Measurements from ENCODE around the gene KRT31.
A peak's percentile ranks its signal among the peaks of the same experiment; 100 is the strongest.
"Not testable (repeated sequence)": the region's sequence is repeated elsewhere in the genome, so short reads cannot be mapped to it uniquely, and the experiment has no call there.

KRT31 gene

DNA sequence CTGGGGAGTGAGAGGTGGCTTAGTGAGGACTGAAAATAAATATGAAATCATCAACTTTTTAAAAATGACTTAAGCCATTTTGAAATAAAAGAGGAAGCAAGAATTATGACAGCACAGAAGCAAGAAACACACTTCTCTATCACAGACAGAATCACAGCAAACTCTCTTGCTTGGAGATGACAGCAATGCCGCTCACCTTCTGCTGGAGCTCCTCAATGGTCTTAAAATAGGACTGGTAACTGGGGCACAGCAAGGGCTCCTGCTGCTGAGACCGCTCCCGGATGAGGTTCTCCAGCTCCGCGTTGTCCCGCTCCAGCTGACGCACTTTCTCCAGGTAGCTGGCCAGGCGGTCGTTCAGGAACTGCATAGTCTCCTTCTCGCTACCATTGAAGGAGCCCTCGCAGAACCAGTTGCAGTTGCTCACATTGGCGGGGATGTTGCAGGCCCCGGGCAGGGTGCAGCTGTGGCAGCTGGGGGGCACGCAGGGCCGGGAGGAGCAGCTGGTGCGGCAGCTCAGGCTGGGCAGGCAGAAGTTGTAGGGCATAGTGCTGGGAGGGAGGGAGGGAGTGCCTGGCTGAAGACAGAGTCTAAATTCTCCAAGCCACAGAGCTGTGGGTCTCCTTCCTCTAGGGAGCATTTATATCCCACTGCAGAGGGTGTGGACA lies at the start of gene KRT31:
Gene KRT31 (minus strand): TSS at position 613 of the 665 bp plus-strand sequence. CDS start 69 bp downstream, at position 544.
- DNase-seq, result peak; percentile 24 to 70 (median 62)

DNA sequence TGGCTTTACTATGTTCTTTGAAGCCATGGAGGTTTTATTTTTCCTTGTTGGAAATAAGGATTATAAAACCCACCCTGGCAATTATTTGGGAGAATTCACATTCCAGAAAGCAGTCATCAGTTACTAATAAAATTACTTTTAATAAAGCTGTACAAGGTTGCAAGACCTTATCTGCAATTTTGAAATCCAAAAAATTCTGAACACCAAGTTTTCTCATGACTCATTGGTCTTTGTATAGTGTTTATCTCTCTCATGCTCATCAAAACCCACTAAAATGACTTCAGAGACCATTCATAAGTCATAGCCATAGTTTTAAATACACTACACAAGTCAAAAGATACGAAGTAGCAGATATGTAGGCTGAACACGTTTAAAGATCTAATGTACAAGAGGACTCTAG lies 49.4 kb upstream of the KRT31 start:
- DNase-seq, result peak in 2 of 3 donors; percentile 23 to 27

GRCh38 chr17:41444640-41445039 lies 47.2 kb upstream of the KRT31 start:
- no peak for DNase-seq

GRCh38 chr17:41444186-41444585 lies 46.8 kb upstream of the KRT31 start:
- peak in 1 of 3 donors; percentile 12 for DNase-seq

DNA sequence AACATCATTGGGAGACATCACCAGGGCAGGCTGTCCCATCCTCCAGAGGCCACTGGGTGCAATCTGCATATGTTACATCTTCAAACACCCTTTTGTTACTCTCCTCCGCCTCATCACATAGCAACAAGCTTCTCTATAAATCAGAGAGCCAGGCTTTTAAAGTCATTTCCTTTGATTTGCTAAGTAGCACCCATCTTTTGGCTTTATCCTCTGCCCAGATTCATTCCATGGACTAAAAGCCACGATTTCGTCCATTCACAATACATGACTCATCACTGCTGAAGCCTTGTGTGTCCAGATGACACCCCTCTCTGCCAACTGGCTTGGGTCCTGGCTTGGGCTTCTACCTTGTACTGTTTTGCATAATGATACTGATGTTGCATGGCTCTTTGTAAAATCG lies 45.3 kb upstream of the KRT31 start:
- DNase-seq, result peak in 1 of 3 donors; percentile 6

DNA sequence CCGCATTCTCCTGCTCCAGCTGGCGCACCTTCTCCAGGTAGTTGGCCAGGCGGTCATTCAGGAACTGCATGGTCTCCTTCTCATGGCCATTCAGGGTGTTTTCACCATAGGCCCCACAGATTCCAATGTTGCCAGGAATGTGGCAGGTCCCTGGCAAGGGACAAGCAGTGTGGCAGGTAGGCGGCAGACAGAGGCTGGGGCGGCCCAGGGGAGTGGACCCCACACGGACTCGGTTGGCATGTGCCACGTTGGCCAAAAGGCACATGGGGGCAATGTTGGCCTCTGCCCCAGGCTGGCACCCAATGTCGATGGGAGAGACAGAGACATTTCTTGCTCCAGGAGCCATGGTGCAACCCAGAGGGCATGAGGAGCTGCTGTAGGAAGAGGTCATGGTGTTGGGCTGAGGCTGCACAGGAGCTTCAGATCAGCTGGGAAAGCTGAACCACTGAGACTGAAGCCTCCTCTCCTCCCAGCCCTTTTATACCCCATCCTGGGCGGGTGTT lies 43.2 kb upstream of the KRT31 start, which contains the start of gene KRT38:
Gene KRT38 (minus strand): TSS at position 453 of the 503 bp plus-strand sequence. CDS start 62 bp downstream, at position 391.
- no peak for DNase-seq

- peak in 1 of 3 donors; percentile 25 for DNase-seq
Measured at GRCh38 chr17:41439375-41439774, 42.0 kb upstream of the KRT31 start.

DNA sequence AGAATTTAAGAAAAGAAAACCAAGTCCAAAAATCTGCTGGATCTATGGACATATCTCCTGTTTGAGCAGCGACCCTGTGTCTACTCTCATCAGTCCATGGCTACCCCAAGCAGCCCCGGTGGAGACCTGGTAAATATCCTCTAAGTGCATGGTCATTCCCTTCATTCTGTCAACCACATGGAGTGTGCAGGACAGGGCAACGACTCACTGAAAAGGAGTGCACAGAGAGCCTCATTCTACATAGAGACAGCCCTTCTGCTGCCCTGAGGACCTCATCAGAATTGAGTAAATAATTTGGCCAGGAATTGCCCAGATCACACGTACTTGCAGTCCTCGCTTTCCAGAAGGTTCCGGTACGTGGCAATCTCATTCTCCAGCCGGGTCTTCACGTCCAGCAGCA lies 40.4 kb upstream of the KRT31 start:
- no peak for DNase-seq

DNA sequence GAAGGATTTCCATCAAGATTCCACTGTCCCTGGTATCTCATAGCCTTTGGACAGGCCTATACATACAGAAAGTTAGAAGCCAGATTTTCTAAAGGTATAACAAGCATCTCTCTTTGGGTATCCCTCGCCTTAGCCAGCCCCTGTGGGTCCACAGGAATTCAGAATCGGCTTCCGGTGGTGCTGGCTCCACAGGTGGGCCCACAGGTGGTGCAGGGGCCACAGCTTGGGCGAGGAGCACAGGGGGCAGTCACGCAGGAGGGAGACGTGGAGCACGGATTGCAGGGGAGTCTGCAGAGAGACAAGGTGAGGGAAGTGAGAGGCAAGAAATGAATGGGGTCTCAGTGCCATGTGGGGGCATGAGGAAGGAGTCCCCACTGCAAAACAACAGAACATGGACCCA lies 39.8 kb upstream of the KRT31 start:
- DNase-seq, result no peak

DNA sequence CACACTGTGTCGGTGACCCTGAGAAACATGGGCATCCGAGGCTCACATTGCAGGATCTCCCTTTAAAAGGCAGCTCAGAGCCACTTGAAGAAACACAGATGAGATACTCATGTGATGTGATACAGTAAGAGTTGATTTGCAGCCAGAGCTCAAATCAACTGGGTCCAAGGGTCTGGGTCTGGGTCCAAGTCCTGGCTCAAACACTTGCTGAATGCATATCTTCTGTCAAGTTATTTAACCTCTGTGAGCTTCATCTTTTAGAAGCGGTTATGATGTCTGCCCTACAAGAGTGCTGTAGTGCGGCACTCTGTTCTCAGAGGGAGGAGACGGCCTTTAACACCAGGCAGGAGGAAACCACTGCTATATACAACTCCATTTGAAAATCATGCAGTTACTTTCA lies 37.0 kb upstream of the KRT31 start:
- DNase-seq, result no peak

DNA sequence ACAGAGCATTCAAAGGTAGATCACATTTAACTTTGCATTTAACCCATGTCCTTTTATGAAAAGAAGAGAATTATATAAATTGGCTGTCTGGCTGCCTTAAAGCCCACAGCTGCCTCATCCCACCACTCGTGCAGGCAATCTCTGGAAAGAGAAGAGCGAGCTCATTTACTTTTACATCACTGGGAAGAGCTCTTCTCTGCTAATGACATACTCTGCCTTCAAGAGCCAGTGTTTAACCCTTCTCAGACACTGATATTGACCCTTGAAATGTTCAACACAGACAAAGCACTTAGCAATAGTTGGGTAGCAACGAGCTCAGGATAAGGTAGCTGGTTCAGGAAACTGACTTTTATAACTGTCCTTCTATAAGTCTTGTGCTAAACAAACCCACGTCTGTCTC lies 36.6 kb upstream of the KRT31 start:
- DNase-seq, result no peak

DNA sequence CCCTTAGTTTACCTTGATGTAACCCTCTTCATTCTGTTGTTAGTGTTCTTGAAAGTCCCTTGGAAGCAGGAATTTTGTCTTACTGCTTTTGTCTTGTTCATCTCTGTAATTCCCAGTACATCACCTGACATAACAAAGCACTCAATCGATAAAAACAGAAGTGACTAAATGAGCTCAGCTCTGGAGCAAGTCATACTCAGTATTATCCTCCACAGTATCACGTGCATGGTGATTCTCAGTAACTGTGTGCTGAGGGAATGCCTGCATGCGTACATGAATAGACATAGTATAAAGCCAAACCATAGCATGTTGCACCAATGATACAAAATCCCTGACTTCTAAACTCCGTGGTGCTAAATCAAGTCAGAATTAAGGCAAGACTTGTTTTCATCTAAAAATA lies 36.2 kb upstream of the KRT31 start:
- DNase-seq, result peak; percentile 13 to 36 (median 22)

DNA sequence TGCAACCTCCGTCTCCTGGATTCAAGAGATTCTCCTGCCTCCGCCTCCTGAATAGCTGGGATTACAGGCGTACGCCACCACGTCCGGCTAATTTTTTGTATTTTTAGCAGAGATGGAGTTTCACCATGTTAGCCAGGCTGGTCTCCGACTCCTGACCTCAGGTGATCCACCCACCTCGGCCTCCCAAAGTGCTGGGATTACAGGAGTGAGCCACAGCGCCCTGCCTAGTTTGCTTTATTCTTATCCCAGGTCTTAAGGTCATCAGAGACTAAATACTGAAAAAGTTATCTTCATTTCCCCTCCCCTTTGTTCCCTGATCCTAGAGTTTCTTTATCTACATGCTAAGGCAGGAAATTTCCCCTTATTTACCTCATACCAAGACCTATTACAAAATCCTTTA lies 33.0 kb upstream of the KRT31 start:
- not testable (repeated sequence) for DNase-seq

DNA sequence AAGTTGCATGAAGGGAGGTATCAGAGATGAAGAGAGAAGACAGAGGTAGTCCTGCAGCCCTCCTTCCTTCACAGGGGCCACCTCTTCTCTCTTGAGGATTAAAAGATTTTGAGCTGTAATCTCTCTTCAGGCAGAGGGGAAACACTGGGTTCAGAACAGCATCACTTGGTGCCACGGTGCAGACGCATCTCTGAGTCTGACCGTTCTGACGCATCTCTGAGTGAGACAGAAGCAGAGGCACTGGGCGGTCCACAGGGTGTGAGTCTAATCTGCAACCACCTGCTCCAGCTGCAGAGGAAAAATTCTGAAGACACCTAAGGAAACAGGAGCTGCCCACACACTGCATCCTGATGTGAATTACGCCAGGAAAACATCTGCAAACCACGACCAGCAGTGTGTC lies 32.3 kb upstream of the KRT31 start:
- DNase-seq, result no peak

DNA sequence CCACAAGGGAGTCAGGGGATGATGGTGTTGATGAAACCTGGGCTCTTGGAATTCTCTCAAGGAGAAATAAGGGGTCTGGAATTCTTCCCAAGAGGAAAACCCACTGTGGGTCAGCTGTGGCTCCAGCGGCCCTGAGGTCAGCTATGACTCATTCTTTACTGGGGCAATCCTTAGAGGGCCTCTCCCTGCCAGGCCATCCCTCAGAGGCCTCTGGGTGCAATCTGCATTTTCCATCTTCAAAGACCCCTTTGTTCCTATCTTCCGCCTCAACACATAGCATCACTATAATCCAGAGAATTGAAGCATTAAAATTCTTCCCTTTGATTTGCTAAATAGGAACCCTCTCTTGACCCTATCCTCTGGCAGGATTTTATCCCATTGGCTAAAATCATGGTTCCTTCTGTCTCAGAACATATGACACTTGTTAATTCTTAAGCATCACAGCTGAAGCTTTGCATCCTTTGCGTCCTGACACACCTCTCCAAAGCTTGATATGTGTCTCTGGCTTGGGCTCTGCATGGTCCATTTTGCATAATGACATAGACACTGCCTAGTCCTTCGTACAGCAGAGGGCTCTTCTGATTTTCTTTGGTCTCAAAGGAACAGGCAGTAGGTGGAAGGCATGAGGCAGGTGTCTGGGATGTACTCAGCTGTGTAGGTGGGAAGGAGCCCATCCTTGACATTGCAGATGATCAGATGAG lies 31.3 kb upstream of the KRT31 start:
- DNase-seq, result peak in 1 of 3 donors; percentile 18

DNA sequence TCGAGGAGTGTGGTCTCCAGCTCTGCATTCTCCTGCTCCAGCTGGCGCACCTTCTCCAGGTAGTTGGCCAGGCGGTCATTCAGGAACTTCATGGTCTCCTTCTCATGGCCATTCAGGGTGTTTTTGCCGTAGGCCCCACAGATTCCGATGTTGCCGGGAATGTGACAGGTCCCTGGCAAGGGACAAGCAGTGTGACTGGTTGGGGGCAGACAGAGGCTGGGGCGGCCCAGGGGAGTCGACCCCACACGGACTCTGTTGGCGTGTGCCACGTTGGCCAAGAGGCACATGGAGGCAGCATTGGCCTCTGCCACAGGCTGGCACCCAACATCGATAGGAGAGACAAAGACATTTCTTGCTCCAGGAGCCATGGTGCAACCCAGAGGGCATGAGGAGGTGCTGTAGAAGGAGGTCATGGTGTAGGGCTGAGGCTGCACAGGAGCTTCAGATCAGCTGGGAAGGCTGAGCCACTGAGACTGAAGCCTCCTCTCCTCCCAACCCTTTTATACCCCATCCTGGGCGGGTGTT lies 26.8 kb upstream of the KRT31 start, which contains the start of gene KRT37:
Gene KRT37 (minus strand): TSS at position 475 of the 525 bp plus-strand sequence. CDS start 62 bp downstream, at position 413.
- no peak for DNase-seq

DNA sequence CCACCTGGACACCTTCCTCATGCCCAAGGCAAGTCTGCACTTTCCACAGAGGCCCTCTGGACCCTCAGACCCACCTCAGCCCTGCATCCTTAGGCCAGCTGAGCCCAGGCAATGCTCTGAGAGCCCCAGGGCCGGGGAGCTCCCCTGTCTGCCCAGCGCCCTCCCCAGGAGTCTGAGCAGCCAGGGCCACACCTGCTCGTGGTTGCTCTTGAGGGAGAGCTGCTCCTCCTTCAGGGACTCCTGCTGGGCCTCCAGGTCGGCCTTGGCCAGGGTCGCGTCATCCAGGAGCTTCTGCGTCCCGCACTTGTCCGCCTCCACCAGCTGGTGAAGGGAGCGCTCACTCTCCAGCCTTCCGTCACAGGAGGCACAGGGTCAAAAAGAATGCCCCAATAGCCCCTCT lies 25.2 kb upstream of the KRT31 start:
- DNase-seq, result not testable (repeated sequence)

- DNase-seq, result no peak
Measured at GRCh38 chr17:41421617-41422016, 24.2 kb upstream of the KRT31 start.

- DNase-seq, result no peak
Measured at GRCh38 chr17:41421116-41421515, 23.7 kb upstream of the KRT31 start.

DNA sequence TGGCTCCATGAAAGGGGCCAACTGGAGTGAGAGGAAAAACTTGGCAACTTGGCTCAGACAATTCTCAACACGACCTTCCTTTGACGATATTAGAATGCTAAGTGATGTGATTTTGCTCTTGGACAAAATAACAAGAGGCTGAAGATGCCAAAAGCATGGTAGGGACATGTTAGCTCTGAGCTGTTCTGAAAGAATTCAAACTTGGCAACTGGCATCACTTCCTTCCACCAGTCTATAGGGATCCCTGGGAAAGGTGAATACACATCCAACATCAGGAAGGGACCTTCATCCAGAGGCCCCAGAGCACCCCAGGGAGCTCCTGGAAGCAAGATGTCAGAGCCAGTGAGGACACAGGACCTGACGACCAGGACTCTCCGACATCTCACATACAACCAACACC lies 22.7 kb upstream of the KRT31 start:
- DNase-seq, result no peak

- no peak for DNase-seq
Measured at GRCh38 chr17:41419716-41420115, 22.3 kb upstream of the KRT31 start.

DNA sequence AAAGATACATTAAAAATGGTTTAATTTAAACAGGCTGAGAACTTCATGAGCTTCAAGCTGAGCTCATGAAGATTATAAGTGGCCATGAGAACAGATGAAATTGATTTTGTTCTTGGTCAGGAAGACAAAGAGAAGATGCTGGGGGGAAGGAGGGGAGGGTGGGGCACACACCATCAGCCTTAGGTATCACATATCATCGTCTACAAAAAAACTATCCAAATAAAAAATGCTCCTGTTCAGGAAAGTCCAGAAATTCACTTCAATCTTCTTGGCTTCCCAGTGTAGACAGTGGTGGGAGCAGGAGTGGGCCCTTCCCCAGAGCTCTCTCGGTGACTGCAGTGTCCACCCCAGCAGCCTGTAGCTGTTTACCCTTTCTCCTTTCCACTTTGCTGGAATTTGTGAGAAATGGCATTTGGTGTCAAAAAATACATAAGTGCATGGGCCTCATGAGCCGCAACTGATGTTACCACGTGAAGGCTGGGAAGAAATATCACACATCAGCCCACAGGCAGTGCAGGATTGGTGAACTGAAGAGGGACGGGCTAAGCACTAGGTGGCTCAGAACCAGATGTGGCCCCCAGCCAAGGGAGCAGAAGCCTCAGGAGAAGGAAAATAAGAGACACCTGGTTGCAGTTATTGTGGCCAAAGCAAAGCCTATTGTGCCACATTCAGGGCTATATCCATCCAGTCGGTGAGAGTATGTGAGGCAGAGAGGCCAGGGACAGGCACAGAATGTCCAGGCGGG lies 20.9 kb upstream of the KRT31 start:
- DNase-seq, result no peak

DNA sequence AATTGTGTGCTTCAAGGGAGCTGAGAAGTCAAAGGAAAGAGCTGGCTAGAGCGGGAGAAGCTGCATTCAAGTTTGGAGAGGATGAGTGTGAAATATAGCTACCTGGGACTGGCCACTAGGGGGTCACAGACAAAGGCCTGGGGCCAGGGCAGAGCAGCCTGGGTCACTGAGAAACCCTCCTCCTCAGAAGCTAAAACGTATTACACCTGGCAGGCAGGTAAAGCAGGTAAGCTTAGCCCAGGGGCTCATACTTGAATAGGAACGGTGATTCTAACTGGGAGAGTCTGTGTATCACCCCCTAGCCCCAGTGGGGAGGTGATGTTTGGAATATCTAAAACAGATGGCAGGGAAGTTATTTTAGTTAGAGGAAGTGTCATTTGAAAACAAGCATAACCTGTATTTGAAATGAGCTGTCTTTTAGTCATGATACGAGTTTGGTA lies 20.2 kb upstream of the KRT31 start:
- peak in 2 of 3 donors; percentile 17 for DNase-seq

All from suppressor macrophage treated with lipopolysaccharide for 1 hour (primary cell).